Activated CD4-positive, alpha-beta T cell treated with anti-CD3 and anti-CD28 coated beads, Interleukin-2, amount 10 ng/mL, durations not matched to agents 24 days and 14 days (primary cell): ENCODE measurements around the gene OR51Q1. TPM values are rescaled to one million over a fixed set of nuclear protein-coding genes. Genes with fewer than 3 reads are reported as not detected.

Experiments
- DNase-seq: peaks from one replicate; pipeline ENCODE4 v3.0.0; 2022
- H3K27ac Mint-ChIP-seq: one replicate; pipeline ENCODE4 v1.8.0; 2022; ENCODE audit warnings: mild to moderate bottlenecking, mixed read lengths
- H3K27me3 Mint-ChIP-seq: one replicate; pipeline ENCODE4 v1.8.0; 2022; ENCODE audit warnings: mixed read lengths
- H3K36me3 Mint-ChIP-seq: one replicate; pipeline ENCODE4 v1.8.0; 2022; ENCODE audit warnings: low read depth, mild to moderate bottlenecking, mixed read lengths
- H3K4me1 Mint-ChIP-seq: one replicate; pipeline ENCODE4 v1.8.0; 2021; ENCODE audit warnings: mixed read lengths
- H3K4me3 Mint-ChIP-seq: one replicate; pipeline ENCODE4 v1.8.0; 2022; ENCODE audit warnings: mild to moderate bottlenecking, moderate library complexity, mixed read lengths
- H3K9me3 Mint-ChIP-seq: one replicate; pipeline ENCODE4 v1.8.0; 2021; ENCODE audit warnings: mixed read lengths
- intact Hi-C: fragments of 100-400 bp; cut with micrococcal nuclease; formaldehyde crosslinking; loops from one replicate; pipeline ENCODE4 v1.15.1; 2023
- total RNA-seq: library from RNA; stranded (reverse); gene quantifications from 2 replicates; pipeline ENCODE4 v1.2.3, GENCODE V29; 2022

OR51Q1 gene, protein sequence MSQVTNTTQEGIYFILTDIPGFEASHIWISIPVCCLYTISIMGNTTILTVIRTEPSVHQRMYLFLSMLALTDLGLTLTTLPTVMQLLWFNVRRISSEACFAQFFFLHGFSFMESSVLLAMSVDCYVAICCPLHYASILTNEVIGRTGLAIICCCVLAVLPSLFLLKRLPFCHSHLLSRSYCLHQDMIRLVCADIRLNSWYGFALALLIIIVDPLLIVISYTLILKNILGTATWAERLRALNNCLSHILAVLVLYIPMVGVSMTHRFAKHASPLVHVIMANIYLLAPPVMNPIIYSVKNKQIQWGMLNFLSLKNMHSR
- total RNA-seq: not detected in 2 replicates

- no peak within 1 kb of the TSS for H3K4me3 Mint-ChIP-seq
- intact Hi-C loops: no loop called here
These were observed at the start of gene OR51Q1 for GRCh38 chr11:5421811-5422210. Gene OR51Q1 (plus strand): TSS chr11:5422111. CDS start chr11:5422201, 90 bp downstream.

DNA sequence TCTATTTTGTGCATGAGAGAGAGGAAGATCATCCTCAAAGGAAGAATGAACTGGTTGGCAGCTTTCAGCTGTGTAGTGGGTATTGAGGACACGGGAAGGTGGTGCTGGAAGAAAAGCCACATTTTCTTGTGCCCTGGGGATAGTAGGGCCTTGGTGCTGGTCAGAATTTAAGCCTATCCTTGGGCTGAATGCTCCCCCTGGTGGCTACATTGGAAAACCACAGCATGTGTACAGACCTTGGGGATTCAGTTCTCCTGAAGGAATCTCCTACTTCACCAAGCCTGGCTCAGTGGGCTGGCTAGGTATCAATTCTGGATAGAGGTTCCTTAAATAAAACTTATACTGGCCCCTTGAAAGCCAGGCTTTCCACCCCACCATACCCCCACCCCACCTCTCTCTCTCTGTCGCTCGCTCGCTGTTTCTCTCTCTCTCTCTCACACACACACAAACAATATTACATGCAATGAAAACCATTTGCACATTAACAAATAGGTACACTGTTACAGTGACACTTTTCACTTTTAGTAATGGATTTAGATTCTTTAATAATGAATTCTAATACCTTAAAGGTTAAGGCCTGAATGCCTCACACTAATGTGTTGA, 41.1 kb upstream of the OR51Q1 start:
- Mint-ChIP-seq H3K4me3 (no peak overlapping the region), H3K27ac (no peak overlapping the region), H3K36me3 (no peaks in the 10 kb centered on the region), H3K4me1 (no peaks in the 10 kb centered on the region), H3K9me3 (no peaks in the 10 kb centered on the region), H3K27me3 (no peaks in the 10 kb centered on the region)
- DNase-seq: peak; percentile 71
- intact Hi-C loops: loop anchor here (1.0 to 10.0 kb wide), 2 partner anchors 257 to 756 kb away; no protein-coding TSS in a partner anchor

More at GRCh38 chr11:5421811-5422210, at the start of gene OR51Q1:
- Mint-ChIP-seq H3K9me3 (no peaks in the 10 kb centered on the region), H3K36me3 (no peaks in the 10 kb centered on the region), H3K4me1 (no peaks in the 10 kb centered on the region), H3K27me3 (peaks cover 1% of the 10 kb centered on the region), H3K27ac (no peak within 1 kb of the TSS)
- no peak for DNase-seq

DNA sequence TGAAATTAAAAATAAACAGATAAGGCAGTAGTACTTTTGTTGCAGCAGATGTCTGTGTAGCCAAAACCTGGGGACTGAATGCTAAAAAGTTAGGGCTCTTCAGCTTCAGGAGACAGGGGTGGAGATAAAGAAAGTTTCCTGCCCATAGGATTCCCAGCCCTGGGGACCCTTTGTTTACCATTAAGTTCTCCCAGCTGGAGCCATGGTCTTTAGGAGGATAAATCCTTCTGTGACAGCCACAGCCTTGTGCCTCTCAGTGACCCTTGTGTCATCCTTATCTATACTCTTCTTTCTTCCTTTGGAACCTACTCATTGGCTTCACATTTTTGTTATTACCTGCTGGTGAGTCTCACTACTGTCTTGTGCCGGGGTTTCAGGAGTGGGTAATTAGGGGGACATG, 38.3 kb upstream of the OR51Q1 start, which contains the start of gene OR51M1:
OR51M1 (plus strand) TSS at position 237 of the 400 bp plus-strand sequence. CDS start 5,587 bp downstream, outside the sequence.
- H3K36me3 Mint-ChIP-seq: no peaks in the 10 kb centered on the region
- H3K4me3 Mint-ChIP-seq: no peak within 1 kb of the TSS
- intact Hi-C loops: loop anchor here (10.0 kb wide), 1 partner anchor 759 kb away; no protein-coding TSS in a partner anchor
- H3K9me3 Mint-ChIP-seq: no peaks in the 10 kb centered on the region
- H3K27ac Mint-ChIP-seq: no peak within 1 kb of the TSS
- H3K4me1 Mint-ChIP-seq: no peaks in the 10 kb centered on the region
- no peaks in the 10 kb centered on the region for H3K27me3 Mint-ChIP-seq
- no peak for DNase-seq

DNA sequence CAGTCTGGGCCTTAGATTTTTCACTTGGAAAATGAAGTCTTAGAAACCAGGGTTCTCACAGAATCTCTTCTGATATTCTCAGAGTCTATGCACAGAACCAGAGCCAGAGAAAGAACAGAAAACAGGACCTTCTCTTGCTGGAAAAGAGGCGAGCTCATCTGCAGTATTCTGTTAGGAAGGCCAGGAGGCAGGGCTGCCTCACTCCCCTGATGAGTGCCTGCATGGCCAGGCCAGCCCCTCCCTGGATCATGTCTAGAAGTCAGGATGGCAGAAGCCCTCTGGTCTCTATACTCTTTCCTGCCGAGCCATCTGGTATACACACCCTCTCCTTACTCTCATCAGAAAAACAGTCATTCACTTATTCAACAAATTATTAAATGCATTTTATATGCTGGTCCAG, 37.6 kb upstream of the OR51Q1 start:
- DNase-seq: no peak
- Mint-ChIP-seq H3K9me3 (no peaks in the 10 kb centered on the region), H3K27me3 (no peaks in the 10 kb centered on the region), H3K4me3 (no peak overlapping the region), H3K4me1 (no peaks in the 10 kb centered on the region), H3K36me3 (no peaks in the 10 kb centered on the region), H3K27ac (no peak overlapping the region)
- intact Hi-C loops: loop anchor here (10.0 kb wide), 1 partner anchor 760 kb away; no protein-coding TSS in a partner anchor

GRCh38 chr11:5390210-5390609, 31.7 kb upstream of the OR51Q1 start:
- no peaks in the 10 kb centered on the region for H3K27me3 Mint-ChIP-seq
- intact Hi-C loops: no loop called here
- no peak overlapping the region for H3K27ac Mint-ChIP-seq
- no peak overlapping the region for H3K4me3 Mint-ChIP-seq
- no peak for DNase-seq
- H3K4me1 Mint-ChIP-seq: no peaks in the 10 kb centered on the region
- H3K36me3 Mint-ChIP-seq: no peaks in the 10 kb centered on the region
- no peaks in the 10 kb centered on the region for H3K9me3 Mint-ChIP-seq

GRCh38 chr11:5394091-5394490, 27.8 kb upstream of the OR51Q1 start:
- no peaks in the 10 kb centered on the region for H3K4me1 Mint-ChIP-seq
- no peak for DNase-seq
- intact Hi-C loops: no loop called here
- no peaks in the 10 kb centered on the region for H3K27me3 Mint-ChIP-seq
- no peak overlapping the region for H3K27ac Mint-ChIP-seq
- H3K4me3 Mint-ChIP-seq: no peak overlapping the region
- H3K36me3 Mint-ChIP-seq: no peaks in the 10 kb centered on the region
- H3K9me3 Mint-ChIP-seq: no peaks in the 10 kb centered on the region

- no peak overlapping the region for H3K27ac Mint-ChIP-seq
- DNase-seq: no peak
- intact Hi-C loops: no loop called here
- no peak overlapping the region for H3K4me3 Mint-ChIP-seq
- no peaks in the 10 kb centered on the region for H3K4me1 Mint-ChIP-seq
- H3K9me3 Mint-ChIP-seq: peaks cover 5% of the 10 kb centered on the region
- no peaks in the 10 kb centered on the region for H3K36me3 Mint-ChIP-seq
- H3K27me3 Mint-ChIP-seq: no peaks in the 10 kb centered on the region
These were observed 23.0 kb upstream of the OR51Q1 start for GRCh38 chr11:5398936-5399335.

DNA sequence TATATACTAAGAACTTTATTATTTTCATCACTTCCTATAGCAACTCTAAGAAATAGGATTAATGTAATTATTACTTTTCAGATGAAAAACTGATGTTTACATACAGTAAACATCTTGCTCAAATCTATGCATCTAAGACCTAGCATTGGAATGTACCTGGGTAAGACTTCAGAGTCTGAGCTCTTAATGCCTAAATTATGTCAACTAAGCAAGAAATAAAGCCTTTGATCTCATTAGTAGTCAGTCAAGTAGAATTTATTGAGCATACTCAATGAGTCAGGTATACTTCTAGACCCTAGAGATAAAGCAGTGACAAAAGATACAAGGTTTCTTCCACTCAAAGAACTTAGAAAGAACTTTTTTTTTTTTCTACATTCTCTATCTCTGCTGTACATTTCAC, 16.7 kb upstream of the OR51Q1 start:
- no peak overlapping the region for H3K4me3 Mint-ChIP-seq
- no peaks in the 10 kb centered on the region for H3K4me1 Mint-ChIP-seq
- no peaks in the 10 kb centered on the region for H3K36me3 Mint-ChIP-seq
- DNase-seq: no peak
- peaks cover 5% of the 10 kb centered on the region for H3K9me3 Mint-ChIP-seq
- no peaks in the 10 kb centered on the region for H3K27me3 Mint-ChIP-seq
- no peak overlapping the region for H3K27ac Mint-ChIP-seq
- intact Hi-C loops: no loop called here

GRCh38 chr11:5420993-5421392, 918 bp upstream of the OR51Q1 start:
- no peak for DNase-seq
- Mint-ChIP-seq H3K9me3 (no peaks in the 10 kb centered on the region), H3K36me3 (no peaks in the 10 kb centered on the region), H3K4me3 (no peak overlapping the region), H3K27ac (no peak overlapping the region), H3K4me1 (no peaks in the 10 kb centered on the region), H3K27me3 (no peaks in the 10 kb centered on the region)
- intact Hi-C loops: no loop called here

DNA sequence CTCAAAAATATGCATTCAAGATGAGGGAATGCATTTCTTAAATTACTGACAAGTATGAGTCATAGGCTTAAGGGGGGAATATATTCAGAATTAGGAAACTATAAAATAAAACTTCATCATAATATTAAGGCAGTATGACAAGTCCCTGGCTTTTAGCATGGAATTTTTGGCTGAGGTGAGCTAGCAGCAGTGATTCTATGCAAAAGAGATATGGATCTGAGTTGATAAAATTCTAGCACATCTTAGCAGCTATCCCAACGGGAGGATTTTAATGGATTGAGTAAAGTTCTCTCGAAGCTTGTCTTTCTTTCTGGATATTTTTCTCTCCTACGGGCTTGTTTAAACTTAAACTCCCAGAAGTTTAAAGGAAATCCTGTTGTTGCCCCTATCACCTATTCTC, 1.2 kb downstream of the OR51Q1 start:
- no peak for DNase-seq
- Mint-ChIP-seq H3K27me3 (peaks cover 1% of the 10 kb centered on the region), H3K9me3 (no peaks in the 10 kb centered on the region), H3K27ac (no peak overlapping the region), H3K4me3 (no peak overlapping the region), H3K36me3 (no peaks in the 10 kb centered on the region), H3K4me1 (no peaks in the 10 kb centered on the region)
- intact Hi-C loops: no loop called here

GRCh38 chr11:5441414-5441813, 19.5 kb downstream of the OR51Q1 start, which contains the start of gene OR51I1:
Gene OR51I1 (minus strand): TSS chr11:5441514. CDS start chr11:5441514, 0 bp downstream.
- intact Hi-C loops: no loop called here
- Mint-ChIP-seq H3K4me1 (no peaks in the 10 kb centered on the region), H3K4me3 (no peak within 1 kb of the TSS), H3K36me3 (no peaks in the 10 kb centered on the region), H3K27me3 (no peaks in the 10 kb centered on the region), H3K27ac (no peak within 1 kb of the TSS), H3K9me3 (peaks cover 4% of the 10 kb centered on the region)
- no peak for DNase-seq

- H3K27ac Mint-ChIP-seq: no peak overlapping the region
- peaks cover 4% of the 10 kb centered on the region for H3K9me3 Mint-ChIP-seq
- no peaks in the 10 kb centered on the region for H3K4me1 Mint-ChIP-seq
- no peak for DNase-seq
- H3K36me3 Mint-ChIP-seq: no peaks in the 10 kb centered on the region
- intact Hi-C loops: no loop called here
- H3K4me3 Mint-ChIP-seq: no peak overlapping the region
- no peaks in the 10 kb centered on the region for H3K27me3 Mint-ChIP-seq
These were observed 22.0 kb downstream of the OR51Q1 start for GRCh38 chr11:5443835-5444393.

- Mint-ChIP-seq H3K27ac (no peak within 1 kb of the TSS), H3K27me3 (no peaks in the 10 kb centered on the region), H3K36me3 (no peaks in the 10 kb centered on the region), H3K4me3 (no peak within 1 kb of the TSS), H3K4me1 (no peaks in the 10 kb centered on the region), H3K9me3 (no peaks in the 10 kb centered on the region)
- DNase-seq: no peak
- intact Hi-C loops: no loop called here
These were observed 27.1 kb downstream of the OR51Q1 start, which contains the start of gene OR51I2 for GRCh38 chr11:5449023-5449422. Gene OR51I2 (plus strand): TSS chr11:5449323. CDS start chr11:5453489, 4,166 bp downstream.

DNA sequence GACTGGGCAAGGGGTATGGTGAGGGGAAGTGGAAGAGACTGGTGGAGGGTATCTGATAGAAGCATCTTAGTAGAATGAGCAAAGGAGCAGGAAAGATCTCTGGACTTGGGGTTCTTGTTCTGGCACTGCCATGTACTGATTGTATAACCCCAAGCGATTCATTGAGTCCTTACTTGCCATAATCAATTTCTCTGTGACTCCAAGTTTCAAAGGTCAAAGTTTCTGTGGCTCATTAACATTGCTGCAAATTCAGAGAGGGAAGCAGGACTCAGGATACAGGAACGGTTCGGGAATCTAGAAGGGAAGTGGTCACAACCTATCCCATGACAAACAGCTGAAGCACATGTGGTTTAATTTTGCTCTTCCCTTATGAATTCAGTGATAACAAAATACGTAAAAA, 27.5 kb downstream of the OR51Q1 start:
- intact Hi-C loops: no loop called here
- H3K4me1 Mint-ChIP-seq: no peaks in the 10 kb centered on the region
- H3K27me3 Mint-ChIP-seq: no peaks in the 10 kb centered on the region
- H3K36me3 Mint-ChIP-seq: no peaks in the 10 kb centered on the region
- H3K27ac Mint-ChIP-seq: no peak overlapping the region
- no peak overlapping the region for H3K4me3 Mint-ChIP-seq
- H3K9me3 Mint-ChIP-seq: no peaks in the 10 kb centered on the region
- no peak for DNase-seq
